Naive thymus-derived CD4-positive, alpha-beta T cell (primary cell): ENCODE measurements around the gene RBBP5. TPM values are rescaled to one million over a fixed set of nuclear protein-coding genes. Genes with fewer than 3 reads are reported as not detected.

Experiments
- ATAC-seq: fragments of 150-1000 bp; cut with Tn5 transposase; 2 replicates; pipeline ENCODE4 v1.10.0; 2021; ENCODE audit warnings: mild to moderate bottlenecking, moderate library complexity
- CTCF ChIA-PET: fragments of 350-600 bp; sonication (Branson Sonifier 250); formaldehyde crosslinking; loops from one replicate; lab custom pipeline; 2021; ENCODE audit warnings: antibody characterized with exemption; lab: Charles Lee
- POLR2A ChIA-PET: fragments of 350-600 bp; sonication (Branson Sonifier 250); formaldehyde crosslinking; loops from one replicate; lab custom pipeline; 2021; ENCODE audit warnings: antibody characterized with exemption, inconsistent platforms; lab: Charles Lee
- DNase-seq, 9 donors: peaks; one replicate each; pipeline versions ENCODE4 v3.0.0 to v3.0.0-alpha.2; 2020 to 2022; ENCODE audit warnings: mixed read lengths in 1 of 9
- H3K27ac ChIP-seq: one replicate; pipeline ENCODE4 v1.7.0; 2013; ENCODE audit warnings: mild to moderate bottlenecking, low read depth, low read length, moderate library complexity
- H3K27me3 ChIP-seq, 2 donors: one replicate each; pipeline ENCODE4 v1.7.0; 2013; ENCODE audit warnings: low read length in 2 of 2, mild to moderate bottlenecking in 2 of 2, moderate library complexity in 2 of 2; ENCODE audit not compliant: control insufficient read depth in 2 of 2, insufficient read depth in 2 of 2
- H3K36me3 ChIP-seq, 3 experiments: 1 replicate in 2 of 3; 2 replicates in 1 of 3; pipeline ENCODE4 v1.7.0; 2013; ENCODE audit warnings: low read length in 3 of 3, mild to moderate bottlenecking in 3 of 3, moderate library complexity in 1 of 3; ENCODE audit not compliant: insufficient read depth in 3 of 3, control insufficient read depth in 2 of 3
- H3K4me1 ChIP-seq, 2 donors: one replicate each; pipeline ENCODE4 v1.7.0; 2013; ENCODE audit warnings: low read length in 2 of 2, mild to moderate bottlenecking in 2 of 2, moderate library complexity in 1 of 2; ENCODE audit not compliant: control insufficient read depth in 2 of 2, insufficient read depth in 2 of 2
- H3K4me3 ChIP-seq: 2 replicates; pipeline ENCODE4 v1.7.0; 2013; ENCODE audit warnings: mild to moderate bottlenecking, low read length
- H3K9me3 ChIP-seq, 3 experiments: 1 replicate in 2 of 3; 2 replicates in 1 of 3; pipeline ENCODE4 v1.7.0; 2013; ENCODE audit warnings: low read length in 3 of 3; ENCODE audit not compliant: control insufficient read depth in 2 of 3
- H3K27ac Mint-ChIP-seq, 9 donors: one replicate each; pipeline ENCODE4 v1.8.0; 2020 to 2022; ENCODE audit warnings: mixed read lengths in 9 of 9, mild to moderate bottlenecking in 8 of 9, moderate library complexity in 5 of 9, inconsistent platforms in 2 of 9
- H3K27me3 Mint-ChIP-seq, 5 donors: one replicate each; pipeline ENCODE4 v1.8.0; 2021 to 2022; ENCODE audit warnings: mixed read lengths in 5 of 5, mild to moderate bottlenecking in 1 of 5
- H3K36me3 Mint-ChIP-seq, 5 donors: one replicate each; pipeline ENCODE4 v1.8.0; 2020 to 2022; ENCODE audit warnings: mixed read lengths in 5 of 5, mild to moderate bottlenecking in 3 of 5, inconsistent platforms in 1 of 5
- H3K4me1 Mint-ChIP-seq, 7 donors: one replicate each; pipeline ENCODE4 v1.8.0; 2020 to 2022; ENCODE audit warnings: mixed read lengths in 7 of 7, mild to moderate bottlenecking in 3 of 7, inconsistent platforms in 1 of 7
- H3K4me3 Mint-ChIP-seq, 10 donors: one replicate each; pipeline ENCODE4 v1.8.0; 2020 to 2022; ENCODE audit warnings: mild to moderate bottlenecking in 10 of 10, mixed read lengths in 10 of 10, moderate library complexity in 6 of 10, inconsistent platforms in 2 of 10
- H3K9me3 Mint-ChIP-seq, 11 donors: one replicate each; pipeline ENCODE4 v1.8.0; 2020 to 2022; ENCODE audit warnings: mixed read lengths in 11 of 11, mild to moderate bottlenecking in 4 of 11, inconsistent platforms in 1 of 11, moderate library complexity in 1 of 11
- intact Hi-C, 2 donors: fragments of 100-400 bp; cut with micrococcal nuclease; formaldehyde crosslinking; loops; one replicate each; pipeline ENCODE4 v1.15.1; 2023
- polyA plus RNA-seq, 2 donors: library from polyadenylated mRNA; unstranded; fragments of 300-500 nt; fragmentation: Illumina TruSeq; gene quantifications; one replicate each; pipeline ENCODE4 v1.2.3, GENCODE V29; 2021
- total RNA-seq, 6 experiments: library from RNA in 5 of 6; stranded (reverse) in 5 of 6; gene quantifications; 1 replicate in 5 of 6; 2 replicates in 1 of 6; pipeline ENCODE4 v1.2.3 and lab custom pipeline; 2021 to 2026

RBBP5 gene, protein sequence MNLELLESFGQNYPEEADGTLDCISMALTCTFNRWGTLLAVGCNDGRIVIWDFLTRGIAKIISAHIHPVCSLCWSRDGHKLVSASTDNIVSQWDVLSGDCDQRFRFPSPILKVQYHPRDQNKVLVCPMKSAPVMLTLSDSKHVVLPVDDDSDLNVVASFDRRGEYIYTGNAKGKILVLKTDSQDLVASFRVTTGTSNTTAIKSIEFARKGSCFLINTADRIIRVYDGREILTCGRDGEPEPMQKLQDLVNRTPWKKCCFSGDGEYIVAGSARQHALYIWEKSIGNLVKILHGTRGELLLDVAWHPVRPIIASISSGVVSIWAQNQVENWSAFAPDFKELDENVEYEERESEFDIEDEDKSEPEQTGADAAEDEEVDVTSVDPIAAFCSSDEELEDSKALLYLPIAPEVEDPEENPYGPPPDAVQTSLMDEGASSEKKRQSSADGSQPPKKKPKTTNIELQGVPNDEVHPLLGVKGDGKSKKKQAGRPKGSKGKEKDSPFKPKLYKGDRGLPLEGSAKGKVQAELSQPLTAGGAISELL
- total RNA-seq (10 to 100 TPM; 11.0 to 31.5 (median 21.0) TPM), polyA plus RNA-seq (10 to 100 TPM; 21.1 to 24.0 TPM), total RNA-seq (lab: John Stamatoyannopoulos, UW) (51.7 reads per million, percentile 72 among the genes with 10 or more reads in this experiment)

DNA sequence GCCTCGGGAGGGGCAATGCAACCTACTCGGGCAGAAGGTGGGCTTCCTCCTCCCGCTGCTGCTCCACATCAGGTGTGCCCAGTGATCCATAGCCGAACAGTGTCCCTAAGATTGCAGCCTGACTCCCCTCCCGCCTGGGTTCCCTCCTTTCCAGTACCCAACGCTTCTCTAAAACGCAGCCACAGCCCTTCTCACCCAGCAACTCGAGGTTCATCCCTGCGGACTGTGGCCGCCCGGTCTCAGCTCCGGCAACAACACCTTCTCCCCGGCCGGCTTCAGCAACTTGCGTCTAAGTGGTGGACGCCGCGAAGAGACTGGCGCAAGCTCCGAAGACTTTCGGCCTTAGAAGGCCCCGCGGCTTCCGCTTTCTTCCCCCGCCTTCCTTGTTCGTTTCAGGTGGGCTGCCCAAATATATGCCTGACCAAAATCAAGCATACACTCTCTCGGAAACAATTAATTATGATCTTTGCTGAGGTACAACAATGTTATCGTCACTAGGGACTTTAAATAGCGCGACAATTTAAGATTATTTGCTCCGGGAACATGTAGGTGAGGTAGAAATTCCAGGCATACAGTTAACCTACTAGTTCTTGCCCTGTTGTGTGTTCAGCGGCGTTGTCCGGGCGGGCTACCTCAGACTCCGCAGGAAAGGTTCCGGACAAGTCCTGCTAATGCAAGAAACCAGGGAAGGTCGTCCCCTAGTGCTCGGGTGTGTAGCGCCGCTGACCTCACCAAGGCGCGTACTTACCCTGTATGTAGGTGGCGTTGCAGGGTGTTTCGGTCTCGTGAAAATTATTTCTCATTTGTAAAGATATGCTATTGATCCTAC, at the start of gene RBBP5:
Gene RBBP5, minus strand, starts transcription at position 319 of the 829 bp plus-strand sequence. Its CDS starts 105 bp downstream, at position 214.
- H3K27ac Mint-ChIP-seq: peak within 1 kb of the TSS; percentile 98 to 100 (median 99)
- peaks cover 30 to 56% (median 51%) of the 10 kb centered on the region in 7 donors for H3K4me1 Mint-ChIP-seq

DNA sequence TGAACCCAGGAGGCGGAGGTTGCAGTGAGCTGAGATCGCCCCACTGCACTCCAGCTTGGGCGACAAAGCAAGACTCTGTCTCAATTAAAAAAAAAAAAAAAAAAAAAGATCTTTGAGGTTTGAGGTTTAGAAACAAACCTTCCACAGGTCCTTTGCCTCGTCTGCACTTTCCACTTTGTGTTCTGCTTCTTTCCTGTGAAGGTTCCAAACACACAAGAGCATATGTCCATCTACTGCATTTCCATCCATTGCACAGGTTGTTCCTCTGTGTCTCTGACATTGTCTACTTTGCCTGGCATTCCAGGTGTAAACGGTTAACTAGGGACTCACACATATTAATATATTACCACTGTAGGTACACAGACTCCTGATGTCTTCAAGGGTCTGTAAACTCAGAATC, 49.6 kb upstream of the RBBP5 start:
- no peaks in the 10 kb centered on the region for H3K27me3 ChIP-seq
- peaks cover 3 to 4% of the 10 kb centered on the region in 2 donors for H3K4me1 ChIP-seq
- H3K27ac ChIP-seq: no peak overlapping the region
- Mint-ChIP-seq H3K36me3 (peaks cover 7 to 40% (median 23%) of the 10 kb centered on the region in 5 donors), H3K27ac (peak overlapping the region in 4 of 9 donors; percentile 6 to 70 (median 40)), H3K27me3 (no peaks in the 10 kb centered on the region), H3K9me3 (no peaks in the 10 kb centered on the region), H3K4me3 (peak overlapping the region in 9 of 10 donors; percentile 22 to 71 (median 55)), H3K4me1 (peaks cover 16 to 57% (median 36%) of the 10 kb centered on the region in 7 donors)
- ATAC-seq: no peak
- ChIA-PET POLR2A (interaction anchor here (0.6 kb wide), 1 partner anchor 123 kb away, joined by 3 read pairs; no protein-coding TSS in a partner anchor), CTCF (interaction anchor here (0.8 kb wide), 1 partner anchor 157 kb away, joined by 3 read pairs; no protein-coding TSS in a partner anchor)
- H3K4me3 ChIP-seq: no peak overlapping the region
- no peaks in the 10 kb centered on the region for H3K9me3 ChIP-seq
- DNase-seq: peak in 5 of 9 donors; percentile 4 to 19 (median 8)
- peaks cover 3 to 46% (median 8%) of the 10 kb centered on the region in 3 experiments for H3K36me3 ChIP-seq
- intact Hi-C loops: loop anchor here (5.0 kb wide), 2 partner anchors 41 to 86 kb away; partner anchors contain the start of gene DSTYK (in 1 of the 2)

More for the DNA sequence above, at the start of gene RBBP5:
- H3K4me3 Mint-ChIP-seq: peak within 1 kb of the TSS; percentile 89 to 99 (median 96)
- H3K27me3 Mint-ChIP-seq: no peaks in the 10 kb centered on the region
- peaks cover 0 to 2% (median 0%) of the 10 kb centered on the region in 11 donors for H3K9me3 Mint-ChIP-seq
- ATAC-seq (peak; percentile 98), DNase-seq (peak; percentile 87 to 97 (median 93))
- H3K36me3 Mint-ChIP-seq: peaks cover 0 to 12% (median 5%) of the 10 kb centered on the region in 5 donors
- ChIA-PET POLR2A (interaction anchor here (0.6 to 2.4 kb wide), 12 partner anchors 9 to 691 kb away, joined by 3 to 11 read pairs (median 4); partner anchors contain the start of genes DSTYK, ELK4 and SLC41A1), CTCF (interaction anchor here (0.6 to 3.5 kb wide), 10 partner anchors 10 to 363 kb away, joined by 3 to 28 read pairs (median 3); no protein-coding TSS in a partner anchor)
- H3K4me3 ChIP-seq: peak within 1 kb of the TSS; percentile 89
- H3K27me3 ChIP-seq: no peaks in the 10 kb centered on the region
- H3K4me1 ChIP-seq: peaks cover 18 to 24% of the 10 kb centered on the region in 2 donors
- H3K27ac ChIP-seq: peak within 1 kb of the TSS; percentile 86
- H3K9me3 ChIP-seq: no peaks in the 10 kb centered on the region
- H3K36me3 ChIP-seq: peaks cover 0 to 5% (median 0%) of the 10 kb centered on the region in 3 experiments
- intact Hi-C loops: loop anchor here (1.0 to 10.0 kb wide), 16 partner anchors 19 to 1327 kb away; partner anchors contain the start of genes DSTYK (in 2 of the 2), ELK4 (in 1 of the 2), MDM4 (in 1 of the 2) and NUAK2 (in 1 of the 2)

DNA sequence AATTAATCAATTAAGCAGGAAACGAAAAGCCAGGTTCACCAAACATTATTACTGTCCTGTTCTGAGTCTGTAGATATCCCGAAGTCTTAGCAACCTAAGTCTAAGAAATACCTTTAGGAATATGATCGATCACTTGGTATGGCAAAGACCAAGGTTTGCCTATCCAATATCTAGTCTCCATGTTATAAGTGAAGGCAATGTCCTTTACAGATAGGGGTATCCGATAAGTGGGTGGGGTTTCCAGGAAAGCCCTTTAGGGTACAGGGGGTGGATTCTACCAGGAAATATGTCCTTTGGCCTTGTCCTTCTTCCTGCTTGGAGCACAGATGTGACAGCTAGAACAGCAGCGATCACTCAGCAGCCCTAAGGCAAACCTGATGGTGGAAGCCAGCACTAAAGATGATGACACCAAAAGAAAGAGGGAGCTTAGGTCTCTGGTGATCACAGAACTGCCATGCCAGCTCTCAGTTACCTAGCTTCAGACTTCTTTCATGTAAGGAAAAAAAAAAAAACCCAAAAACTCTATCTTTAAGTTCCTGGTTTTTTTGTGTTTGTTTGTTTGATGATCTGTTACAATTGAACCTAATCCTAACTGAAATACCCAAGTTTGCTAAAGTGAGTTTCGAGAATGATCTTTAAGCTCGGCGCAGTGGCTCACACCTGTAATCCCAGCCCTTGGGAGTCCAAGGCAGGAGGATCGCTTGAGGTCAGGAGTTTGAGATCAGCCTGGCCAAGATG, 48.9 kb upstream of the RBBP5 start:
- no peaks in the 10 kb centered on the region for H3K9me3 Mint-ChIP-seq
- no peaks in the 10 kb centered on the region for H3K27me3 Mint-ChIP-seq
- no peaks in the 10 kb centered on the region for H3K27me3 ChIP-seq
- intact Hi-C loops: loop anchor here (5.0 kb wide), 2 partner anchors 42 to 87 kb away; partner anchors contain the start of gene DSTYK (in 1 of the 2)
- H3K9me3 ChIP-seq: no peaks in the 10 kb centered on the region
- H3K27ac Mint-ChIP-seq: peak overlapping the region in 3 of 9 donors; percentile 9 to 70 (median 59)
- peaks cover 3 to 42% (median 8%) of the 10 kb centered on the region in 3 experiments for H3K36me3 ChIP-seq
- DNase-seq (no peak), ATAC-seq (no peak)
- peaks cover 4 to 40% (median 25%) of the 10 kb centered on the region in 5 donors for H3K36me3 Mint-ChIP-seq
- ChIA-PET CTCF (interaction anchor here (0.8 kb wide), 1 partner anchor 158 kb away, joined by 3 read pairs; no protein-coding TSS in a partner anchor), POLR2A (no interaction called here)
- H3K4me1 ChIP-seq: peaks cover 3 to 4% of the 10 kb centered on the region in 2 donors
- H3K4me3 ChIP-seq: no peak overlapping the region
- H3K27ac ChIP-seq: no peak overlapping the region
- H3K4me3 Mint-ChIP-seq: peak overlapping the region in 4 of 10 donors; percentile 46 to 71 (median 62)
- peaks cover 16 to 60% (median 36%) of the 10 kb centered on the region in 7 donors for H3K4me1 Mint-ChIP-seq

DNA sequence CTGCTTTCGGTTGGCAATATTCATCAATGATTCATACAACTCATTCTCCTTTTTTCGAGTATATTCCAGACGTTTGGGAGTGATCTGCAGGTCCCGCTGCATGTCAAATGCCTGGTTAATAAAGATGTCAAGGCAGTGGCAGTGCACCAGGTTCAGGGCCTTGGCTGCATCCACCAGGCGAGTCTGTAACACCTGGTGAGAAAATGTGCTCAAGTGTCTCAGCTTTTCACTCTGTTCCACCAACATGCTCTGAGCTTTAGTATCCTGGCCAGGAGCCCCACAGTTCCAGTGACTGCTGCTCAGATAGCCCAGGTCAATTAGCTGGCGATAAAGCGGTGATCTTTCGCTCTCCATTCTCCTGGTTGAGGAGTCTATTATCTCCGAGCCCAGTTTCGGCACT, 47.5 kb upstream of the RBBP5 start:
- Mint-ChIP-seq H3K36me3 (peaks cover 4 to 46% (median 28%) of the 10 kb centered on the region in 5 donors), H3K27ac (peak overlapping the region in 2 of 9 donors; percentile 25 to 53), H3K27me3 (no peaks in the 10 kb centered on the region), H3K9me3 (no peaks in the 10 kb centered on the region), H3K4me1 (peaks cover 16 to 60% (median 36%) of the 10 kb centered on the region in 7 donors), H3K4me3 (no peak overlapping the region)
- POLR2A ChIA-PET: interaction anchor here (0.7 kb wide), 1 partner anchor 631 kb away, joined by 3 read pairs; no protein-coding TSS in a partner anchor
- intact Hi-C loops: no loop called here
- Histone ChIP-seq H3K36me3 (peaks cover 3 to 41% (median 8%) of the 10 kb centered on the region in 3 experiments), H3K4me1 (peaks cover 3 to 4% of the 10 kb centered on the region in 2 donors), H3K9me3 (no peaks in the 10 kb centered on the region), H3K4me3 (no peak overlapping the region), H3K27me3 (no peaks in the 10 kb centered on the region), H3K27ac (no peak overlapping the region)
- DNase-seq (no peak), ATAC-seq (no peak)
- CTCF ChIA-PET: interaction anchor here (0.9 kb wide), 1 partner anchor 88 kb away, joined by 3 read pairs; no protein-coding TSS in a partner anchor

DNA sequence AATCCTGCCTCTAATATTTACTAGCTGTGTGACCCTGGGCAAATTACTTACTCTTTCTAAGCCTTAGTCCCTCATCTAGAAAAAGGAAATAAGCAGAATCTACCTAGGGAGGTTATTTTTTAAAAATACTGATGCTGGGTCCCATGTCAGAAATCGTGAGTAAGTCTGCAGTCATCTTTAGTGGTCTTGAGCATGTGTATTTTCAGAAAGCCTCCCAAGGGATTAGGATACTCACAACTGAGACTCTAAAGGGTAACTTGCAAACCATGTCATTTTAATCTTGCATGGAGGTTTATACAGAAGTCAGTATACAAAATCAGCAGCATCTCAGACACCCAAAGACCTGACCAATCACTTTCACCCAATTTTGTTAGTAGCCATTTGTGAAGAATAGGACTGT, 46.5 kb upstream of the RBBP5 start:
- POLR2A ChIA-PET: no interaction called here
- CTCF ChIA-PET: interaction anchor here (0.9 kb wide), 1 partner anchor 25 kb away, joined by 3 read pairs; no protein-coding TSS in a partner anchor
- Mint-ChIP-seq H3K36me3 (peaks cover 9 to 54% (median 35%) of the 10 kb centered on the region in 5 donors), H3K27ac (peak overlapping the region in 2 of 9 donors; percentile 20), H3K4me3 (no peak overlapping the region), H3K27me3 (no peaks in the 10 kb centered on the region), H3K4me1 (peaks cover 16 to 64% (median 36%) of the 10 kb centered on the region in 7 donors), H3K9me3 (no peaks in the 10 kb centered on the region)
- Histone ChIP-seq H3K4me3 (no peak overlapping the region), H3K36me3 (peaks cover 3 to 50% (median 8%) of the 10 kb centered on the region in 3 experiments), H3K9me3 (no peaks in the 10 kb centered on the region), H3K27me3 (no peaks in the 10 kb centered on the region), H3K4me1 (peaks cover 3 to 4% of the 10 kb centered on the region in 2 donors), H3K27ac (no peak overlapping the region)
- no peak for DNase-seq
- intact Hi-C loops: no loop called here
- no peak for ATAC-seq
